ENCODE data around the gene IKBKE. TPM values are rescaled to one million over a fixed set of nuclear protein-coding genes. Genes with fewer than 3 reads are reported as not detected.

Gene IKBKE
- total and polyA plus RNA-seq, 2 donors: 3.5 to 5.8 TPM

DNA sequence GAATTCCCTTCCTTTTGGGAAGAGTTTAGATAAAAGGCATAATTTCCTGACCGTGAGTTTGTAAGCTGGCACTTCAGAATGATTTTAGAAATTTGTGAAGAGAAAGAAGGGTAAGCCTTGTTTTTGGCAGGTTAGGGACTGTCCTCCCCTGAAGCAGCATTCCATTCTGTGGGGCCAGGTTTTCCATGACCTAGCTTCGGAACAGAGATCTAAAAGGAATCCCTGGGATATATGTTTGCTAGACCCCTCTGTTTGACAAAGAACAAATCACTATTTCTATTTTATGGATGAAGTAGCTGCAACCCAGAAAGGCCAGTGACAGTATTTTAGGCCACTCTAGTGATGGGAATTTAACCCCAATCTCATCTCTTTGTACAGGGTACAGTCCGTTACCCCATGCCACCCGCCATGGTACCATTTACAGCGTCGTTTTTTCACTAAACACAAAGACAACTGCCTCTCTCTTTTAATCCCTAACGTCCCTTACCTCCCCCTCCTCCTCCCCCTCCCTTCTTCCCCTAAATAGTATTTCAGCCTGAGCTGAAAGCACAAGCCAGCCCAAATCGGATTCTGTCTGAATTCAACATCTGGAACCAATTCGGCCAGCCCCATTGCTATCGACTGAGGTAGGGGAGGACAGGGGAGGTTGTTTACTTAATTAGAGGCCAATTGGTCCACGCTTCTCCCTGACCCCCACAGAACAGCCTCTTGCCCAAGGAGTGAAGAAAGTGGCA, 23.4 kb upstream of the IKBKE start:
- Histone ChIP-seq H3K4me1 (ENCODE audit: insufficient read depth) (no peaks in the 10 kb centered on the region), H3K36me3 (ENCODE audit: insufficient read depth) (peaks cover 9% of the 10 kb centered on the region), H3K4me3 (ENCODE audit: low read depth, low read length) (no peak overlapping the region), H3K27ac (ENCODE audit: low read depth) (no peak overlapping the region)
- WGBS: 78% methylated on average over 11 of the region's 11 CpGs
- no peak for DNase-seq (ENCODE audit: extremely low spot score)

- peaks cover 9% of the 10 kb centered on the region for H3K36me3 ChIP-seq (ENCODE audit: insufficient read depth)
- H3K4me3 ChIP-seq (ENCODE audit: low read depth, low read length): no peak overlapping the region
- DNase-seq (ENCODE audit: extremely low spot score): no peak
- 70% methylated on average over 3 of the region's 3 CpGs for WGBS
- no peaks in the 10 kb centered on the region for H3K4me1 ChIP-seq (ENCODE audit: insufficient read depth)
- H3K27ac ChIP-seq (ENCODE audit: low read depth): no peak overlapping the region
These were observed 22.9 kb upstream of the IKBKE start for GRCh38 chr1:206447422-206447765.

DNA sequence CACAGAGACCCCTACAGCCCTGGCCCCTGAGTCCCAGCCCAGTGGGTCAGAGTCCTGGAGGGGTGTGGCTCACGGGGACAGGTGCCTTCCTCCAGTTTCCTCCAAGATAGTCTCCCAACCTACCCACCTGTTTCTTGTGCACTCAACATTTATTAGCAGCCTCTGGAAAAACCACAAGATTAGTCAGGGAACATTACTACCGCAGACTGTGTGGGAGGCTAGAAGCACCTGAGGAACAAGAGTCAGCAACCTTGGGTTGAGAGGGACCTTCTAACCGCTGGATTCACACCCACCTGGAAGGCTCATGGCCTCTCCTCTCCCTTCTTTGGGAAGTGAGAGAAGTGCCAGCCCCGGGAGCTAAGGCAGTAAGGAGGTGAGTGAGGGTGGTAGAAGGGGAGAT, 22.5 kb upstream of the IKBKE start:
- no peak for DNase-seq (ENCODE audit: extremely low spot score)
- WGBS: 96% methylated on average over 4 of the region's 4 CpGs
- Histone ChIP-seq H3K4me1 (ENCODE audit: insufficient read depth) (no peaks in the 10 kb centered on the region), H3K36me3 (ENCODE audit: insufficient read depth) (peaks cover 9% of the 10 kb centered on the region), H3K4me3 (ENCODE audit: low read depth, low read length) (no peak overlapping the region), H3K27ac (ENCODE audit: low read depth) (no peak overlapping the region)

GRCh38 chr1:206448471-206448870, 21.8 kb upstream of the IKBKE start:
- H3K27ac ChIP-seq (ENCODE audit: low read depth): no peak overlapping the region
- no peak for DNase-seq (ENCODE audit: extremely low spot score)
- WGBS: 79% methylated on average over 4 of the region's 4 CpGs
- no peaks in the 10 kb centered on the region for H3K4me1 ChIP-seq (ENCODE audit: insufficient read depth)
- H3K4me3 ChIP-seq (ENCODE audit: low read depth, low read length): no peak overlapping the region
- peaks cover 9% of the 10 kb centered on the region for H3K36me3 ChIP-seq (ENCODE audit: insufficient read depth)

- Histone ChIP-seq H3K36me3 (ENCODE audit: insufficient read depth) (peaks cover 9% of the 10 kb centered on the region), H3K4me3 (ENCODE audit: low read depth, low read length) (no peak overlapping the region), H3K27ac (ENCODE audit: low read depth) (no peak overlapping the region), H3K4me1 (ENCODE audit: insufficient read depth) (no peaks in the 10 kb centered on the region)
- 81% methylated on average over 1 of the region's 1 CpG for WGBS
- no peak for DNase-seq (ENCODE audit: extremely low spot score)
These were observed 20.7 kb upstream of the IKBKE start for GRCh38 chr1:206449565-206449964.

GRCh38 chr1:206450281-206450680, 20.0 kb upstream of the IKBKE start:
- 92% methylated on average over 12 of the region's 12 CpGs for WGBS
- H3K4me1 ChIP-seq (ENCODE audit: insufficient read depth): no peaks in the 10 kb centered on the region
- H3K36me3 ChIP-seq (ENCODE audit: insufficient read depth): peaks cover 9% of the 10 kb centered on the region
- no peak overlapping the region for H3K27ac ChIP-seq (ENCODE audit: low read depth)
- H3K4me3 ChIP-seq (ENCODE audit: low read depth, low read length): no peak overlapping the region
- no peak for DNase-seq (ENCODE audit: extremely low spot score)

DNA sequence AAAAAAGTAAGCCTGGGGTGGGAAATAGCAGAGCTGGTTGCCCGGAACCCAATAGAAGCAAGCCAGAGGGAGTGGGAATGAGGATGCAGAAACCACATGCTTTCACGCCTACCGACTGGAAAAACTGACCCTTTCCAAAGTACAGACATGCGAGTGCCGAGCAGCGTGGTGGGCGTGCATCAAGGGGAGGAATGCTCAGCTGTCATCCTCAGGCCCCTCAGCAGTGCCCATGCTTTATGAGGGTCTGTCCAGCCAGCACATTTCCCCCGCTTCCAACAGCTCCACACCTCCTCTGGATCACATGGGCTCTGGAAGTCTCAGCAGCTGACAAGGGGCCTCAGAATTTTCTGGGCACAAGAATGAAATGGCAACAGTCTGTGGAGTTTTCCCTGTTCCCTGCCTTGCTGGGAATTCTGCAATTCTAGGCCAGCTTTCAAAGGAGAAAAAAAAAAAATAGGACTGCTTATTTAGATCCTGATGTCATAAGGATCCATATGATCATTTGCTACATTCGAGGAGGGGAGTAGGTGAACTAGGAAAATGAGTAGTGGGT, 19.1 kb upstream of the IKBKE start:
- DNase-seq (ENCODE audit: extremely low spot score): no peak
- H3K36me3 ChIP-seq (ENCODE audit: insufficient read depth): peaks cover 9% of the 10 kb centered on the region
- H3K4me1 ChIP-seq (ENCODE audit: insufficient read depth): no peaks in the 10 kb centered on the region
- H3K4me3 ChIP-seq (ENCODE audit: low read depth, low read length): no peak overlapping the region
- WGBS: 83% methylated on average over 9 of the region's 9 CpGs
- H3K27ac ChIP-seq (ENCODE audit: low read depth): no peak overlapping the region

DNA sequence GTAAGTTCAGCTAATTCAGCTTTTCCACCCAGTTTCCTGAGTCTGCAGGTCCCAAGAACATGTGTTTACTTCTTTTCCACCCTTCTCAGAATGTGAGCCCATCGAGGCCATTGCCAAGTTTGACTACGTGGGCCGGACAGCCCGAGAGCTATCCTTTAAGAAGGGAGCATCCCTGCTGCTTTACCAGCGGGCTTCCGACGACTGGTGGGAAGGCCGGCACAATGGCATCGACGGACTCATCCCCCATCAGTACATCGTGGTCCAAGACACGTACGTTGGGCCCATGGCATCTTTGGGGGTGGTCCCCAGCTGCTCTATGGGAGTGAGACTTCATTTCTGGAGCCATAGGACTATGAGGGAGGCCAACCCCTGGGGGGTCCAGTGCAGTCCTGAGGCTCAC, 17.2 kb upstream of the IKBKE start:
- no peak for DNase-seq (ENCODE audit: extremely low spot score)
- WGBS: 93% methylated on average over 13 of the region's 13 CpGs
- H3K4me3 ChIP-seq (ENCODE audit: low read depth, low read length): no peak overlapping the region
- H3K4me1 ChIP-seq (ENCODE audit: insufficient read depth): no peaks in the 10 kb centered on the region
- peaks cover 9% of the 10 kb centered on the region for H3K36me3 ChIP-seq (ENCODE audit: insufficient read depth)
- H3K27ac ChIP-seq (ENCODE audit: low read depth): no peak overlapping the region

- H3K4me3 ChIP-seq (ENCODE audit: low read depth, low read length): no peak overlapping the region
- no peaks in the 10 kb centered on the region for H3K4me1 ChIP-seq (ENCODE audit: insufficient read depth)
- WGBS: 81% methylated on average over 3 of the region's 3 CpGs
- no peak for DNase-seq (ENCODE audit: extremely low spot score)
- no peak overlapping the region for H3K27ac ChIP-seq (ENCODE audit: low read depth)
- peaks cover 4% of the 10 kb centered on the region for H3K36me3 ChIP-seq (ENCODE audit: insufficient read depth)
These were observed 15.0 kb upstream of the IKBKE start for GRCh38 chr1:206455289-206455665.

- no peak overlapping the region for H3K4me3 ChIP-seq (ENCODE audit: low read depth, low read length)
- DNase-seq (ENCODE audit: extremely low spot score): no peak
- 55% methylated on average over 12 of the region's 12 CpGs for WGBS
- no peaks in the 10 kb centered on the region for H3K4me1 ChIP-seq (ENCODE audit: insufficient read depth)
- H3K36me3 ChIP-seq (ENCODE audit: insufficient read depth): no peaks in the 10 kb centered on the region
- H3K27ac ChIP-seq (ENCODE audit: low read depth): no peak overlapping the region
These were observed 14.5 kb upstream of the IKBKE start for GRCh38 chr1:206455666-206456344.

GRCh38 chr1:206456577-206457370, 13.5 kb upstream of the IKBKE start:
- Histone ChIP-seq H3K4me3 (ENCODE audit: low read depth, low read length) (no peak overlapping the region), H3K27ac (ENCODE audit: low read depth) (no peak overlapping the region), H3K4me1 (ENCODE audit: insufficient read depth) (no peaks in the 10 kb centered on the region), H3K36me3 (ENCODE audit: insufficient read depth) (no peaks in the 10 kb centered on the region)
- WGBS: 92% methylated on average over 11 of the region's 11 CpGs
- DNase-seq (ENCODE audit: extremely low spot score): no peak

DNA sequence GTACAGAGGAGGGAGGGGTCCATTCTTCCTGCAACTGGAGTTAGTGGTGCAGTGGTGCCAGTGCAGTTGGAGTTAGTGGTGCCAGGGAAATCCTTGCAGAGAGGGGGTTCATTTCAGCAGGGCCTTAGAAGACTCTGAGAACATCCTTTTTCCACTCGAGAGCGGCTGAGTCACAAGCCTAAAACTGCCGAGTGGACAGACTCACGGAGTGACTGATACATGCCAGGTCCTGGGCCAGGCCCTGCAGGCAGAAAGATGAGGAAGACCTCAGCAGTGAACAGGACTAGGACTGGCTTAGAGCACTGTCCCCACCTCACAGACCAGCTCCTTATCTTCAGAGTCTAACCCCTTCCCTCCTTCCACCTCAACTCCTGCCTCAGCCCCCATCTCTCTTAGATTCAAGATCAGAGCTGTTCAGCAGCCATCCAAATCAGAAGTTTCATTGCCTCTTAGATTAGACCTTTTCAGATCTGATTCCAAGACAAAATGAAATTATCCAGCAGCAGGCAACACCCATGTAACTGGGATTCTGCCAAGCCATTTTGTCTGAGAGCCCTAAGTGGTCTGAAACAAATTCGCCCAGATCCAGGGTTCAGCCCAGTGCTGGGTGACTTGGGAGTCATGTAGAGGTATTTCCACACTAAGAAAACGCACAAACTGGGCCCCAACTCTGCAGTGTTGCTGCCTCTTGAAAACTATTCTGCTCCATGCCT, 12.7 kb upstream of the IKBKE start:
- WGBS: 66% methylated on average over 6 of the region's 6 CpGs
- Histone ChIP-seq H3K4me3 (ENCODE audit: low read depth, low read length) (no peak overlapping the region), H3K36me3 (ENCODE audit: insufficient read depth) (no peaks in the 10 kb centered on the region), H3K4me1 (ENCODE audit: insufficient read depth) (no peaks in the 10 kb centered on the region), H3K27ac (ENCODE audit: low read depth) (no peak overlapping the region)
- DNase-seq (ENCODE audit: extremely low spot score): no peak

GRCh38 chr1:206459703-206460102, 10.6 kb upstream of the IKBKE start:
- Histone ChIP-seq H3K4me1 (ENCODE audit: insufficient read depth) (no peaks in the 10 kb centered on the region), H3K36me3 (ENCODE audit: insufficient read depth) (no peaks in the 10 kb centered on the region), H3K4me3 (ENCODE audit: low read depth, low read length) (no peak overlapping the region), H3K27ac (ENCODE audit: low read depth) (no peak overlapping the region)
- no peak for DNase-seq (ENCODE audit: extremely low spot score)
- WGBS: 96% methylated on average over 4 of the region's 4 CpGs

All from urinary bladder (tissue), 4 donors.